DOHH2 (cell line): Measurements from ENCODE around the gene HDC.

Source experiments
- H3F3A ChIP-seq: fragments of 200-600 bp; sonication (generic), shearing (Covaris generic); 2 replicates; pipeline ENCODE4 v1.6.0; 2016; ENCODE audit warnings: antibody characterized with exemption, mild to moderate bottlenecking; ENCODE audit not compliant: control insufficient read depth, insufficient read depth
- H3K27ac ChIP-seq: fragments of 200-600 bp; sonication (generic); 2 replicates; pipeline ENCODE4 v1.5.1; 2014; ENCODE audit warnings: low read depth, mild to moderate bottlenecking, low read length, moderate library complexity
- H3K27me3 ChIP-seq: fragments of 200-600 bp; sonication (generic); 2 replicates; pipeline ENCODE4 v1.6.1; 2014; ENCODE audit warnings: mild to moderate bottlenecking, low read length, mixed read lengths; ENCODE audit not compliant: control insufficient read depth
- H3K36me3 ChIP-seq: fragments of 200-600 bp; sonication (generic); 2 replicates; pipeline ENCODE4 v1.6.1; 2014; ENCODE audit warnings: mild to moderate bottlenecking, low read length, moderate library complexity, mixed read lengths; ENCODE audit not compliant: control insufficient read depth
- H3K4me1 ChIP-seq: fragments of 200-600 bp; sonication (generic); 2 replicates; pipeline ENCODE4 v1.6.1; 2014; ENCODE audit warnings: mild to moderate bottlenecking, low read length, mixed read lengths; ENCODE audit not compliant: control insufficient read depth
- H3K4me2 ChIP-seq: fragments of 200-600 bp; sonication (generic); 2 replicates; pipeline ENCODE4 v1.6.0; 2014; ENCODE audit warnings: mild to moderate bottlenecking, low read length, moderate library complexity
- H3K4me3 ChIP-seq: fragments of 200-600 bp; sonication (generic); 2 replicates; pipeline ENCODE4 v1.5.1; 2014; ENCODE audit warnings: mild to moderate bottlenecking, low read length, mixed read lengths
- H3K79me2 ChIP-seq: fragments of 200-600 bp; sonication (generic); 2 replicates; pipeline ENCODE4 v1.6.1; 2014; ENCODE audit warnings: mild to moderate bottlenecking, low read length, mixed read lengths; ENCODE audit not compliant: control insufficient read depth
- H3K9me2 ChIP-seq: fragments of 200-600 bp; sonication (generic); replicated peaks from 2 replicates; pipeline ENCODE4 v1.6.1; 2014; ENCODE audit warnings: mild to moderate bottlenecking, low read length, mixed read lengths; ENCODE audit not compliant: control insufficient read depth
- H3K9me3 ChIP-seq: fragments of 200-600 bp; sonication (generic); 2 replicates; pipeline ENCODE4 v1.6.1; 2014; ENCODE audit warnings: antibody characterized with exemption, low read length, mixed read lengths; ENCODE audit not compliant: control insufficient read depth, insufficient read depth
- H4K20me1 ChIP-seq: fragments of 200-600 bp; sonication (generic); 2 replicates; pipeline ENCODE4 v1.6.0; 2014; ENCODE audit warnings: low read depth, mild to moderate bottlenecking, antibody characterized with exemption, low read length, moderate library complexity; ENCODE audit not compliant: control insufficient read depth, insufficient read depth
- CTCF ChIP-seq: fragments of 200-600 bp; sonication (generic); IDR thresholded peaks from one replicate; pipeline ENCODE4 v1.5.1; 2014; ENCODE audit warnings: antibody characterized with exemption, mild to moderate bottlenecking, low read depth, low read length; ENCODE audit not compliant: poor library complexity, severe bottlenecking
- EZH2phosphoT487 ChIP-seq: fragments of 200-600 bp; sonication (generic); IDR thresholded peaks from 2 replicates; pipeline ENCODE4 v1.6.1; 2017; ENCODE audit warnings: borderline replicate concordance, mild to moderate bottlenecking, antibody characterized with exemption, low read length, moderate library complexity, mixed read lengths

HDC gene, protein sequence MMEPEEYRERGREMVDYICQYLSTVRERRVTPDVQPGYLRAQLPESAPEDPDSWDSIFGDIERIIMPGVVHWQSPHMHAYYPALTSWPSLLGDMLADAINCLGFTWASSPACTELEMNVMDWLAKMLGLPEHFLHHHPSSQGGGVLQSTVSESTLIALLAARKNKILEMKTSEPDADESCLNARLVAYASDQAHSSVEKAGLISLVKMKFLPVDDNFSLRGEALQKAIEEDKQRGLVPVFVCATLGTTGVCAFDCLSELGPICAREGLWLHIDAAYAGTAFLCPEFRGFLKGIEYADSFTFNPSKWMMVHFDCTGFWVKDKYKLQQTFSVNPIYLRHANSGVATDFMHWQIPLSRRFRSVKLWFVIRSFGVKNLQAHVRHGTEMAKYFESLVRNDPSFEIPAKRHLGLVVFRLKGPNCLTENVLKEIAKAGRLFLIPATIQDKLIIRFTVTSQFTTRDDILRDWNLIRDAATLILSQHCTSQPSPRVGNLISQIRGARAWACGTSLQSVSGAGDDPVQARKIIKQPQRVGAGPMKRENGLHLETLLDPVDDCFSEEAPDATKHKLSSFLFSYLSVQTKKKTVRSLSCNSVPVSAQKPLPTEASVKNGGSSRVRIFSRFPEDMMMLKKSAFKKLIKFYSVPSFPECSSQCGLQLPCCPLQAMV

GRCh38 chr15:50265620-50266019, at the start of gene HDC:
Gene HDC (minus strand): TSS chr15:50265726. CDS start chr15:50265623, 103 bp downstream.
- Histone ChIP-seq H3K36me3 (no peaks in the 10 kb centered on the region), H3K9me3 (no peaks in the 10 kb centered on the region), H3K27me3 (peaks cover 7% of the 10 kb centered on the region; the same call in 1 of the 2 replicates), H3K27ac (no peak within 1 kb of the TSS), H4K20me1 (no peaks in the 10 kb centered on the region), H3K4me2 (no peak within 1 kb of the TSS), H3K9me2 (no peaks in the 10 kb centered on the region), H3F3A (no peaks in the 10 kb centered on the region), H3K4me3 (no peak within 1 kb of the TSS), H3K79me2 (no peaks in the 10 kb centered on the region), H3K4me1 (no peaks in the 10 kb centered on the region)
- no peak for TF ChIP-seq CTCF
- TF ChIP-seq EZH2phosphoT487 = no peak

DNA sequence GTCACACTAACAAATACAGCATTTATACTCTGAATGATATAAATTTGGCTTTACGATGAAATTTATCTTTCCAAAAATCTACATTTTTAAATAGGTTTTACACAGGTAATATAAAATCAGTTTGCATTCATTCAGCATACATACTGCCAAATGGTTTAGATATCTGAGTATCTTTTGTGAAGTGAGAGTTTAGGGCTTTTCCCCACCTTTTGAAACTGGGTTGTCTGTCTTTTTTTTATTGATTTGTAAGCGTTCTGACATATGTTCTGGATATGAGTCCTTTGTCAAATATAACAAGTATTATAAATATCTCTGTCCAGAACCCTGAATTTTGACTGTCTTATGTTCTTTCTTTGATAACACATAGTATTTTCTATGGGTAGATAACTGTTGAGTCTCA, 47.1 kb upstream of the HDC start:
- TF ChIP-seq EZH2phosphoT487 = no peak
- no peak for TF ChIP-seq CTCF
- Histone ChIP-seq H3K4me2 (no peak overlapping the region), H3K9me2 (no peaks in the 10 kb centered on the region), H3K4me3 (no peak overlapping the region), H3K4me1 (no peaks in the 10 kb centered on the region), H3K36me3 (peaks cover 9% of the 10 kb centered on the region), H4K20me1 (no peaks in the 10 kb centered on the region), H3K79me2 (peaks cover 15% of the 10 kb centered on the region), H3K27me3 (no peaks in the 10 kb centered on the region), H3K27ac (no peak overlapping the region), H3K9me3 (no peaks in the 10 kb centered on the region; the same call in 1 of the 2 replicates), H3F3A (0 out of 2 replicates have a peak, but pooled peaks cover 2% of the 10 kb centered on the region)

- H3K4me2 ChIP-seq = no peak overlapping the region
- no peaks in the 10 kb centered on the region for H4K20me1 ChIP-seq
- H3K4me1 ChIP-seq = peaks cover 4% of the 10 kb centered on the region
- TF ChIP-seq EZH2phosphoT487 (no peak), CTCF (no peak)
- no peaks in the 10 kb centered on the region for H3K9me2 ChIP-seq
- H3K36me3 ChIP-seq = peaks cover 26% of the 10 kb centered on the region
- H3K27ac ChIP-seq = no peak overlapping the region
- peaks cover 6% of the 10 kb centered on the region; the same call in 1 of the 2 replicates for H3K79me2 ChIP-seq
- no peaks in the 10 kb centered on the region for H3F3A ChIP-seq
- H3K9me3 ChIP-seq = no peaks in the 10 kb centered on the region; the same call in 1 of the 2 replicates
- no peak overlapping the region for H3K4me3 ChIP-seq
- H3K27me3 ChIP-seq = no peaks in the 10 kb centered on the region
Observed at GRCh38 chr15:50307799-50308198, 42.3 kb upstream of the HDC start.
